Ovary (tissue), 3 donors: Measurements from ENCODE around the gene TRIM59.

Source experiments
- EP300 ChIP-seq: sonication (generic); formaldehyde crosslinking; IDR thresholded peaks from one replicate; pipeline ENCODE4 v1.6.1; 2017; ENCODE audit warnings: antibody characterized with exemption
- POLR2A ChIP-seq: fragments of 450-650 bp; IDR thresholded peaks from one replicate; pipeline ENCODE4 v1.6.1; 2017; ENCODE audit warnings: antibody characterized with exemption, mild to moderate bottlenecking, moderate library complexity
- TF ChIP-seq, protein P1 (sequence below), 3 donors: fragments of 450-650 bp in 2 of 3; fragments of 200-600 bp in 1 of 3; IDR thresholded peaks; one replicate each; pipeline versions ENCODE4 v1.5.1 to v1.8.0; 2016 to 2022; ENCODE audit warnings: antibody characterized with exemption in 3 of 3, mild to moderate bottlenecking in 1 of 3
- donor health status: DM: no; HTN: no; CAD: no.

DNA sequence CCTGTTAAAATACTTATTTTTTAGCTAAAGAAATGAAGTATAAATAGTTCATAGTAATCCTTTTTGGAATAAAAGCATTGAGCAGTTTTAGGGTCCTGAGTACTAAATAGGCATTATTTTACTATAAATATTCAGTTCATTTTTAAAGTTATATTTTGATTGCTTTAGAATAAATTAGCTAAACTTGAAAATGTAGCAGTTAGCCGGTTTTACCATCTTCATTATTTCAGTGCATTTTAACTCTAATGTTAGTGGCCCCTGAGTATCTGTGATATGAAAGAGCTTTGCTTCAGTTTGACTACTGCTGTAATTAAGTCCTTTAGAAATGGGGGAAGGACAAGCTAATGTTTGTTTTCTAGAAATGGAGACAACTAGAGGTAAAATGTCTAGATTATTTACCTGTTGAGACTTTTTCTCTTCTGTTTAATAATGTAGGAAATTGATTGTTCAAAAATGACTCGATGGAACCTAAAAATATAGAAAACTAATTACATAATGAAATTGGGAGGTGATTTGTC is 46.5 kb downstream of the TRIM59 start:
- TF ChIP-seq, protein P1, sequence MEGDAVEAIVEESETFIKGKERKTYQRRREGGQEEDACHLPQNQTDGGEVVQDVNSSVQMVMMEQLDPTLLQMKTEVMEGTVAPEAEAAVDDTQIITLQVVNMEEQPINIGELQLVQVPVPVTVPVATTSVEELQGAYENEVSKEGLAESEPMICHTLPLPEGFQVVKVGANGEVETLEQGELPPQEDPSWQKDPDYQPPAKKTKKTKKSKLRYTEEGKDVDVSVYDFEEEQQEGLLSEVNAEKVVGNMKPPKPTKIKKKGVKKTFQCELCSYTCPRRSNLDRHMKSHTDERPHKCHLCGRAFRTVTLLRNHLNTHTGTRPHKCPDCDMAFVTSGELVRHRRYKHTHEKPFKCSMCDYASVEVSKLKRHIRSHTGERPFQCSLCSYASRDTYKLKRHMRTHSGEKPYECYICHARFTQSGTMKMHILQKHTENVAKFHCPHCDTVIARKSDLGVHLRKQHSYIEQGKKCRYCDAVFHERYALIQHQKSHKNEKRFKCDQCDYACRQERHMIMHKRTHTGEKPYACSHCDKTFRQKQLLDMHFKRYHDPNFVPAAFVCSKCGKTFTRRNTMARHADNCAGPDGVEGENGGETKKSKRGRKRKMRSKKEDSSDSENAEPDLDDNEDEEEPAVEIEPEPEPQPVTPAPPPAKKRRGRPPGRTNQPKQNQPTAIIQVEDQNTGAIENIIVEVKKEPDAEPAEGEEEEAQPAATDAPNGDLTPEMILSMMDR (IDR thresholded peaks at IDR 0.05), result no peak
- no peak for TF ChIP-seq POLR2A
- no peak for TF ChIP-seq EP300
